ENCODE data around the gene AGAP1. TPM values are rescaled to one million over a fixed set of nuclear protein-coding genes. Genes with fewer than 3 reads are reported as not detected.

AGAP1 gene
- total RNA-seq, 2 experiments from 2014 or later: 2.4 to 4.5 TPM

DNA sequence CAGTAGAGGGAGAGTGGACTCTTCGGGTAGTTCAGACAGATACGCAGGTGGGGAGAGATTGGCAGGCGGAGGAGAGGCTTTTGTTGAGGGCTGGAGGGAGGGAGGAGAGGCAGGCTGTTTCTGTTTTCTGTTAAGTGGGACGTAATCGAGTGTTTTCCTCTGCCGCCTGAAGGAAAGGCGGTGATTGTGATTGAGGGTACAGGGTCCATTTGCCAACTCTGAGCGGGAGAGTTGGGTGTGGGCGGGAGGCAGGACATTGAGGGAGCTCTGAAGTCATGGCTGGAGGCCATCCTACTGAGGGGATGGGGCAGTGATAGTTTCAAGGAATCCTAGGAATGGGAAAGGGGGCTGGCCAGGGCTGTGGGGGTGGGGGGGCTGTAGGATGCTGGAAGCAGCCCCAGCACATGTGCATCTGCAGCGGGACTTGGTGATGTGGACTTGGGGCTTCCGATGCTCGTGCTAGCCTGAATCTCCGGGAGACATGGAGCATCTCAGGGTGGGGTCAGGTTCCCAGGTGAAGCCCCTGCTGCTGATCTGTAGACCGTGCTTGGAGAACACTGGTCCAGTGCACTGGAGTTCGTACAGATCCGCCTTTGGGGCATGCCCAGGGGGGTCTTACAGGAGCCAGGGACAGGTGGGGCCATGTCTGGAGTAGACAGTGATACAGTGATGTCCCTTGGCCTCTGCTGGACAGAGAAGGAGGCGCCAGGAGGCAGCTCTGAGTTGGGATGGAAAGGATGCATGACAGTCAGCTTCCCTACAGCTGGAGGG, 167.5 kb downstream of the AGAP1 start:
- POLR2A ChIA-PET: no interaction called here
- H3K36me3 Mint-ChIP-seq: no peaks in the 10 kb centered on the region
- H3K27ac Mint-ChIP-seq: no peak overlapping the region
- no peak for DNase-seq
- no peak overlapping the region for H3K4me3 Mint-ChIP-seq
- no peaks in the 10 kb centered on the region for H3K9me3 Mint-ChIP-seq
- no peak for ATAC-seq (ENCODE audit: low read depth)
- no peaks in the 10 kb centered on the region for H3K4me1 Mint-ChIP-seq
- H3K27me3 Mint-ChIP-seq: peaks cover 46% of the 10 kb centered on the region

DNA sequence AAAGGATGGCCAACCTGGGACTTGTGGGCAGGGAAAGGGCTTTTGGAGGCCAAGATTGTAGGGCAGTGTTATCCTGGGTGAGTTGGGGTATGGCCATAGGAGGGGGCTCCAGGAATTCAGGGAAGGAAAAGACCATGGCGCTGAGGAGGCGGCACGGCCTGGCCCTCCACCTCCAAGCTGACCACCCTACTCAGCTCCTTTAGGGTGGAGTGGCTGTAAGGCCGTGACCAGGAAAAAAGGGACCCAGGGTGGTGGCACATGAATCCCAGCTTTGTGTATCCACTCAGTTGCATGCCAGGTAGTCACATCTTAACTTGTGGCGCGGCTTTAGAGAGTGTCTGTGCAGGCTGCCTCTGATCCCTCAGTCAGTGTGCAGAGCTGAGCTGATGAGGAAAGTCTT, 168.1 kb downstream of the AGAP1 start:
- Mint-ChIP-seq H3K4me1 (no peaks in the 10 kb centered on the region), H3K36me3 (no peaks in the 10 kb centered on the region), H3K27me3 (peaks cover 48% of the 10 kb centered on the region), H3K4me3 (no peak overlapping the region), H3K9me3 (no peaks in the 10 kb centered on the region), H3K27ac (no peak overlapping the region)
- no peak for DNase-seq
- no peak for ATAC-seq (ENCODE audit: low read depth)
- POLR2A ChIA-PET: no interaction called here

GRCh38 chr2:235663875-235664274, 170.0 kb downstream of the AGAP1 start:
- H3K27me3 Mint-ChIP-seq: peaks cover 52% of the 10 kb centered on the region
- no peak overlapping the region for H3K27ac Mint-ChIP-seq
- H3K4me3 Mint-ChIP-seq: no peak overlapping the region
- ATAC-seq (ENCODE audit: low read depth) (no peak), DNase-seq (no peak)
- H3K9me3 Mint-ChIP-seq: no peaks in the 10 kb centered on the region
- no peaks in the 10 kb centered on the region for H3K4me1 Mint-ChIP-seq
- H3K36me3 Mint-ChIP-seq: no peaks in the 10 kb centered on the region
- POLR2A ChIA-PET: no interaction called here

DNA sequence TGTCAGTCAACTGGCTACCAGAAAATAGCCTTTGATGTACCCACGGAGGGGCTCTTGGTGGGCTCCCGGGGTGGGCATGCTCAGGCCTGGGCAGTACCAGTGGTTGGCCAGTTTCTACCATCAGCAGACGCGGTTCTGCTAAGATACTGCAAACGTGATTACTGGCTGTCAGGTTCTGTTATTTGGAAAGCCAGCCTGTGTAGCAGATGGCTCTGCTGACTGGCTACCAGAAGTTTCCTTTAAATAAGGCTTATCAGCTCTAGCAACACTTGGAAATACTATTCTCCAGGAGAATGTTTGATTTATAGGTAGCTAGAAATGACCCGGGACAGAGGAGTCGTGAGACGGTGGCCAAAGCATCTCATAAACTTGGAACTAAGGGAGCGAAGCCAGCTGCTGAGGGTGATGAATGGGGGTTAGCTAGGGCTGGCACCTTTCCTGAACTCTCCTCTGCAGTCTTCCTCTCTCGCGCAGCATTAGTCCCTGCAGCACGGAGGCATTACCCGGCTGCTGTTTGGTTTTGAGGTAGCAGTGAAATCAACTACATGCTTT, 171.9 kb downstream of the AGAP1 start:
- Mint-ChIP-seq H3K27ac (no peak overlapping the region), H3K9me3 (no peaks in the 10 kb centered on the region), H3K36me3 (no peaks in the 10 kb centered on the region), H3K4me1 (no peaks in the 10 kb centered on the region), H3K4me3 (no peak overlapping the region), H3K27me3 (peaks cover 43% of the 10 kb centered on the region)
- ATAC-seq (ENCODE audit: low read depth) (no peak), DNase-seq (no peak)
- POLR2A ChIA-PET: no interaction called here

- DNase-seq (no peak), ATAC-seq (ENCODE audit: low read depth) (no peak)
- H3K4me1 Mint-ChIP-seq: no peaks in the 10 kb centered on the region
- POLR2A ChIA-PET: no interaction called here
- H3K36me3 Mint-ChIP-seq: no peaks in the 10 kb centered on the region
- H3K27ac Mint-ChIP-seq: no peak overlapping the region
- H3K4me3 Mint-ChIP-seq: no peak overlapping the region
- no peaks in the 10 kb centered on the region for H3K9me3 Mint-ChIP-seq
- peaks cover 37% of the 10 kb centered on the region for H3K27me3 Mint-ChIP-seq
Measured at GRCh38 chr2:235666213-235666781, 172.5 kb downstream of the AGAP1 start.

DNA sequence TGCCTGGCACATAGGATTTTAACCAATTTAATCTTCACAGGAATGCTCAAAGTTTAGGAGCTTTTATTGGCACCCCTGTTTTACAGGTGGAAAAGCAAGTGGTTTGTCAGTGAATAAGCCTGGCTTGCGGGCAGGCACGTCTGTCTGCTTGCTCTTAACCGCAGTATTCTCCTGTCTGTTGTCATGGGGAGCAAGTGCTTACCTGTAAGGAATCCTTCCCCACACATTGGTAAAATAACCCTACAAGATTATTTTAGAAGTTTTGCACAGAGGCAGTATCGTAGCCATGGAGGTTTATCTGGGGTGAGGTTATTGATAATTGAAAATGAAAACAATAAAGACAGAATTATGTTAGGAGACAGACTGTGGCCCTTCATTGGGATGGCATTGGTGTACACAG, 174.9 kb downstream of the AGAP1 start:
- no peak for ATAC-seq (ENCODE audit: low read depth)
- POLR2A ChIA-PET: no interaction called here
- no peak overlapping the region for H3K27ac Mint-ChIP-seq
- DNase-seq: no peak
- no peaks in the 10 kb centered on the region for H3K9me3 Mint-ChIP-seq
- no peaks in the 10 kb centered on the region for H3K4me1 Mint-ChIP-seq
- no peak overlapping the region for H3K4me3 Mint-ChIP-seq
- H3K27me3 Mint-ChIP-seq: peaks cover 62% of the 10 kb centered on the region
- H3K36me3 Mint-ChIP-seq: no peaks in the 10 kb centered on the region

DNA sequence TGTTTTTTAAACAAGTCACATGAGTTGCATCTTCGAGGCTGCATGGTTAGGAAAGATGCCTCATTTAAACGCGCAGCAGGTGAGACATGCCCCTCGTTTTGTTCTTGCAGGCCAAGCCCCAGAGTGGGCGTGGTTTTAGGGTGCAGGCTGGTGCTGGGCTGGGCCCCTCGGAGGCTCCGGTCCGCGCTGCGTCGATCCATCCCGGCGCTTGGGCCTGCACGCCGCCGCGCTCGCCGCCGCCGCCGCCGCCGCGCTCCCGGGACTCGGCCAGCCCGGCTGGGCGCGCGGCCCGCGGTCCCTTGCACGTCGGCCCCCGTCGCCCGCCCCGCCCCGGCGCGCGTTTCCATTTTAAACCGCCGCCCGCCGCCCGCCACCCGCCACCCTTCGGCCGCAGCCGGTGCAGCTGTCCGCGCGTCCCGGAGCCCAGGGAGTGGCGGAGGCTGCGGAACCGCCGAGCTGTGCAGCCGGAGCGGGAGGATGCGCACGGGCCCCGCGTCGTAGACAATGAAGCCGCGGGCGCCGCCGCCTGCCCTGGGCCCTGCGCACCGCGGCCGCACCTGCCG, 175.5 kb downstream of the AGAP1 start:
- Mint-ChIP-seq H3K9me3 (no peaks in the 10 kb centered on the region), H3K36me3 (no peaks in the 10 kb centered on the region), H3K4me1 (no peaks in the 10 kb centered on the region), H3K27me3 (peaks cover 67% of the 10 kb centered on the region), H3K4me3 (no peak overlapping the region), H3K27ac (no peak overlapping the region)
- DNase-seq: peak; percentile 30
- peak; percentile 10 for ATAC-seq (ENCODE audit: low read depth)
- POLR2A ChIA-PET: no interaction called here

- H3K27ac Mint-ChIP-seq: no peak overlapping the region
- H3K27me3 Mint-ChIP-seq: peaks cover 70% of the 10 kb centered on the region
- no peaks in the 10 kb centered on the region for H3K9me3 Mint-ChIP-seq
- POLR2A ChIA-PET: no interaction called here
- H3K4me3 Mint-ChIP-seq: no peak overlapping the region
- DNase-seq (peak; percentile 27), ATAC-seq (ENCODE audit: low read depth) (no peak)
- H3K36me3 Mint-ChIP-seq: no peaks in the 10 kb centered on the region
- no peaks in the 10 kb centered on the region for H3K4me1 Mint-ChIP-seq
Measured at GRCh38 chr2:235669983-235670962, 176.4 kb downstream of the AGAP1 start.

GRCh38 chr2:235670974-235671787, 177.3 kb downstream of the AGAP1 start:
- DNase-seq: no peak
- H3K4me3 Mint-ChIP-seq: no peak overlapping the region
- peaks cover 62% of the 10 kb centered on the region for H3K27me3 Mint-ChIP-seq
- no peaks in the 10 kb centered on the region for H3K4me1 Mint-ChIP-seq
- H3K27ac Mint-ChIP-seq: no peak overlapping the region
- POLR2A ChIA-PET: no interaction called here
- H3K36me3 Mint-ChIP-seq: no peaks in the 10 kb centered on the region
- H3K9me3 Mint-ChIP-seq: no peaks in the 10 kb centered on the region
- ATAC-seq (ENCODE audit: low read depth): no peak

- H3K9me3 Mint-ChIP-seq: no peaks in the 10 kb centered on the region
- ATAC-seq (ENCODE audit: low read depth) (no peak), DNase-seq (no peak)
- H3K27ac Mint-ChIP-seq: no peak overlapping the region
- H3K4me1 Mint-ChIP-seq: no peaks in the 10 kb centered on the region
- H3K27me3 Mint-ChIP-seq: peaks cover 51% of the 10 kb centered on the region
- POLR2A ChIA-PET: no interaction called here
- no peak overlapping the region for H3K4me3 Mint-ChIP-seq
- H3K36me3 Mint-ChIP-seq: no peaks in the 10 kb centered on the region
Measured at GRCh38 chr2:235672720-235673119, 178.9 kb downstream of the AGAP1 start.

GRCh38 chr2:235674146-235674545, 180.3 kb downstream of the AGAP1 start:
- H3K4me1 Mint-ChIP-seq: no peaks in the 10 kb centered on the region
- no peaks in the 10 kb centered on the region for H3K9me3 Mint-ChIP-seq
- POLR2A ChIA-PET: no interaction called here
- DNase-seq (no peak), ATAC-seq (ENCODE audit: low read depth) (no peak)
- H3K4me3 Mint-ChIP-seq: no peak overlapping the region
- no peaks in the 10 kb centered on the region for H3K36me3 Mint-ChIP-seq
- H3K27me3 Mint-ChIP-seq: peaks cover 37% of the 10 kb centered on the region
- no peak overlapping the region for H3K27ac Mint-ChIP-seq

DNA sequence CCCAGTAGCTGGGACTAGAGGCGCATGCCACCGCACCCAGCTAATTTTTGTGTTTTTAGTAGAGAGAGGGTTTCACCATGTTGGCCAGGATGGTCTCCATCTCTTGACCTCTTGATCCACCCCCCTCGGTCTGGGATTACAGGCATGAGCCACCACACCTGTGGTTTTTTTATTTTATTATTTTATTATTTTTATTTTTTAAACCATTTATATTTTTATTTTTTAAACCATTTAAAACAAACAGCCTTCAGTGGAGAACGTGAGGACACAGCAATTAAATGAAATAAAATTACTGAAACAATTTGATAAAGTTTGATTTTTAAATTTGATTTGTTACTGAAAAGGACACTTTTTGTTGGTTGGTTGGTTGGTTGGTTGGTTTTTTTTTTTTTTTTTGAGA, 181.0 kb downstream of the AGAP1 start:
- Mint-ChIP-seq H3K27ac (no peak overlapping the region), H3K27me3 (peaks cover 36% of the 10 kb centered on the region), H3K4me1 (no peaks in the 10 kb centered on the region), H3K9me3 (no peaks in the 10 kb centered on the region), H3K36me3 (no peaks in the 10 kb centered on the region), H3K4me3 (no peak overlapping the region)
- no peak for ATAC-seq (ENCODE audit: low read depth)
- no peak for DNase-seq
- POLR2A ChIA-PET: no interaction called here
